NCI-H2227 treated with DMSO at 0.1 percent for 48 hours (cell line): Measurements from ENCODE around the gene GLIPR2.
"Not testable (repeated sequence)": the region's sequence is repeated elsewhere in the genome, so short reads cannot be mapped to it uniquely, and the experiment has no call there.

Source experiments
- DNase-seq: peaks from one replicate; lab custom pipeline; 2025; lab: John Stamatoyannopoulos, UW

GLIPR2 gene

DNA sequence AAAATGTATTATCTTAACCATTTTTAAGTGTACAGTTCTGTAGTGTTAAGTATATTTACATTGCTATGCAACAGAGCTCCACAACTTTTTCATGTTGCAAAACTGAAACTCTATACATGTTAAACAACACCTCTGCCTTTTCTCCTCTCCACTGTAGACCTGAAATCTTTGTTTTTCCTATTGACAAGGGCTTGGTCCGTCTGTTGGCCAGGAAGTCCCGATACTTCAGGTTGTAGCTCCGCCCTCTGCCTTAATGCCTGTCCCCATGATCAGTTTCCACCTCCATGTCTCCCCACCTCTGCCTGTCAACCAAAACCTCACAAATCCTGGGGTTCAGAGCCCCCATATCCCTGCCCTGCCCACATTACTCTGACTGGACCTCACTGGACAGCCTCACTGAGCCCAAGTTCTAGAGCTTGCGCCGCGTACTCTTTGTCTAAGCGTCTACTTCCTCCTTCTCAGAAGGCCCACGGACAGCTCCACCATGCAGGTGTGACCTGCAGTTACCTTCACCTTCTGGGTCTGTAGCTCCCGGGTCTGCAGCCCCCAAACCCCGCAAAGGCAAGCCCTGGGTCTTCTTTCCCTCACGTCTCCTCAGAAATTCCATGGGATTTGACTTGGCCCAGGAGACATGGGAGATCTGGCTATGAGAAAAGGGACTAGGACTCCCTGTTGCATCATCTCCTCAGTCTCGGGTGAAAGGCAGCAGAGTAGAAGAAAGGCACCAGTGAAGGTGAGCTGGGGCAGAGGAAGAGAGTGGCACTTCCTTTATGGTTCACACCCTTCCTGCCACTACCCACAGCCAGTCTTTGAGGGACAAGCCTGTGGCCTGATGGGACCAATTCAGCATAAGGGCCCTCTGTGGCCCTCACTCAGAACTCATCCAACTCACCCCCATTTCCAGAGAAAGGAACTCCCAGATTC is 8.0 kb downstream of the GLIPR2 start:
- no peak for DNase-seq

- DNase-seq, result no peak
These were observed 9.4 kb downstream of the GLIPR2 start for GRCh38 chr9:36145970-36146369.

GRCh38 chr9:36146651-36147050 is 10.1 kb downstream of the GLIPR2 start:
- DNase-seq, result no peak

GRCh38 chr9:36147441-36148175 is 11.1 kb downstream of the GLIPR2 start:
- DNase-seq, result no peak

- DNase-seq, result no peak
These were observed 11.9 kb downstream of the GLIPR2 start for GRCh38 chr9:36148311-36149051.

DNA sequence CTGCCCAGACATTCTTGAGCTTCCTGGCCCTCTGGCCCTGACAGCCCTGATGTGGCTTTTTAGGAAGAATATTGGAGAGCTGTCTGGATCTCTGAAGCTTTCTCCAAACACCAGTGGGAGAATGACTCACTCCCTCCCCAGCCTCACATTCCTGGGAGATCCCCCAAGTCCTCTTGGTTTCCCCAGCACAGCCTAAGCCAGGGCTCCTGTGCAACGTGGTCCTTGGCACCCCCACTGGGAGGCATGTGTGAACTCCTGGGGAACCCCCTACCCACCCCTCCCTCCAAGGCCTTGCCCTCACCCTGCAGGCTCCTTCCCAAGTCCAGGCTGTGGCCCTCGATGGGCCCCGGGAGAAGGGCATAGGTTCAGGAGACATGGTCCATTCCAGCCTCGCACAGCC is 12.7 kb downstream of the GLIPR2 start:
- DNase-seq, result no peak

DNA sequence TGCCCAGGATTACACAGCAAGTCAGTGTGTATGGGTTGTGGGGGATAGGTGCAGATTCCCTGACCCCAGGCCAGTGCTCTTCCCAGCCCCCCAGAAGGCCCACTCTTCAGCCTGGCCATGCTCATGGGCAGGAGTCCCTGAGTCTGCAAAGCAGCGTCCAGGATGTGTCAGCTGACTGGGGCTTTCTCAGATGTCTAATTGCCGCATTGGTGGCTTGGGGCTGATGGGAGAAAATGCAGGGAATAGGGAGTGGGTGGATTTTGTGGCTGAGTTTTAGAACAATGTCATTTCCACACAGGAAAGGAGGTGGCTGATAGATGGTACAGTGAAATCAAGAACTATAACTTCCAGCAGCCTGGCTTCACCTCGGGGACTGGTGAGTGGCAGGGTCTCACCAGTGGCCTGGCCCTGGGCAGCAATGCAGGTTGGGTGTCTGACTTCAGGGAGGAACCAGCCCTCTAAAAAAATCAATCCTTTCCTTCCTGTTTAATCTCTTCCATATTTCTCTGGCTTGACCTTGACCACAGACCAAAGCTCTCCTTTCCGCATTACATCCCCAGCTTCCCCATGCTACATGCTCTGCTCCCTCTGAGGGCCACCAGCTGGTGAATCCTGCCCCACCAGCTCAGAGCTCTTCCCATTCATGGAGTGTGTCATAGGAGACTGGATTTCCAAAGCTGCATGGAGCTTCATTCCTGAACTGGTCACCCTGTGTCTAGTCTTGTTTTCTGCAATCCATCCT is 14.2 kb downstream of the GLIPR2 start:
- DNase-seq, result no peak

DNA sequence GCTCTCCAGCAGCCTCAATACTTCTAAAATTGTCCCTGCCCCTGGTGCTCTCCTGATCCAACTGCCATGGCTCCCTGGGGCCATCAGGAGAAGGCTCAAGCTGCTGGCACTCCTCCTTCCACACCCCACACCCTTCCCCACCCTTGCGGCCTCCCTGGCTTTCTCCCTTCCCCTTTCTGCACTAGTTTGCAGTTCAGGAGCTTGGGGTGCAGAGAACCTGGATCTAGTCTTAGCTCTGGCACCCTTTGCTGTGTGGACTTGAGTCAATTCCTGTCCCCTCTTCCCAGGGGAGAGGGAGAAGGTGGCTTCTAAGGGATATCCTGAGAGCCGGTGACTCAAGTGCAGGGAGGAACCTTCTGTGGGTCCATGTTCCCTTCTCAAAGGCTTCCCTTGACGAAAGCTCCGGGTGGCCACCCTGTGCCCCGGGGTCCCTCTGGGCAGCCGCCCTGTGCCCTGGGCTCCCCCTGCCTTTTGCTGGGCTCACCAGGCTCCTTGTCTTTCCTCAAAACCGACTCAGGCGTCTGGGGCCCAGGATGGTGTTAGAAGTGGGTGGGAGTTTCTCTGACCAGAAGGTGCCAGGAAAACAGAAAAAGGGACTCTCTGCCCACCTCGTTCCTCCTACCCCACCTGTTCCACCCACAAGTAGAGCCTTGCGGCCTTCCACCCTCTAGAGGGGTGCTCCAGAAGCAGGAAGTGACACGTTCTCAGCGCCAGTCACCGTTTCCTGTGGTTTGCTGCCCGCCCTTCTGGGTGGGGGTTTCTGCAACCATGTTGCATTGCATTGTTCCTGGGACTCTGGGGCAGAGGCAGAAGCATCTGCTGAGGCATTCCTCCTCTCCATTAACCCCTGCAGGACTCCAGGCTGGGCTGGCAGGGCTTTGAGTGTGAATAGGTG is 15.0 kb downstream of the GLIPR2 start:
- DNase-seq, result no peak

DNA sequence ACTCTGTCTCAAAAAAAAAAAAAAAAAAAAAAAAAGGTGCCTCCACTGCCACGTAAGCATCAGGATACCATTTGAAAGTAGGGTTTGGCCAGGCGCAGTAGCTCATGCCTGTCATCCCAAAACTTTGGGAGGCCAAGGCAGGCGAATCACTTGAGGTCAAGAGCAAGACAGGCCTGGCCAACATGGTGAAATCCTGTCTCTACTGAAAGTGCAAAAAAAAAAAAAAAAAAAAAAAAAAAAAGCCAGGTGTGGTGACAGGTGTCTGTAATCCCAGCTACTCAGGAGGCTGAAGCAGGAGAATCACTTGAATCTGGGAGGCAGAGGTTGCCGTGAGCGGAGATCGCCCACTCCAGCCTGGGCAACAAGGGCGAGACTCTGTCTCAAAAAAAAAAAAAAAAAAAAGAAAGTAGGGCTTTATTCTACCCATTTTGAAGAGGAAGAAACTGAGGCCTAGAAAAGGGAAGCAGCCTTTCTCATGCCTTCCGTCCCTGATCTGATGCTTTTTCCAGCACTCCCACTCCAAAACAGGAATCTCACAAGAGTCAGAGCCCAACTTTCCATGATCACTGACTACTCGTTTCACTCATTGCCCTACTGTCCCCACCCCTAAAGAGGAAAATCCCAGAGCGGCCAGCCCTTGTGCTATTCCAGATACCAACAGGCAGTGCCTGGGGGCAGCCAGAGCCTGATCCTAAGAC is 16.4 kb downstream of the GLIPR2 start:
- DNase-seq, result no peak

DNA sequence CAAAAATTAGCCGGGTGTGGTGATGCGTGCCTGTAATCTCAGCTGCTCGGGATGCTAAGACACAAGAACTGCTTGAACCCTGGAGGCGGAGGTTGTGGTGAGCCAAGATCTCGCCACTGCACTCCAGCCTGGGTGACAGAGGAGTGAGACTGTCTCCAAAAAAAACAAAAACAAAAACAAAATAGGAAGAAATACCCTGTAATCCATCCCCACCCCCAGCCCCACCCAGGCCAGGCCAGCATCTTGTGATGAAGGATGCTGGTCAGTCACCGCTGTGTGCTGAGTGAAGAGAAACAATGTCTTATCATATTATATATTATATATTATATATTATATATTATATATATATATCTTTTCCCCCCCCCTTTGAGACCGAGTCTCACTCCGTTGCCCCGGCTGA is 17.2 kb downstream of the GLIPR2 start:
- no peak for DNase-seq

DNA sequence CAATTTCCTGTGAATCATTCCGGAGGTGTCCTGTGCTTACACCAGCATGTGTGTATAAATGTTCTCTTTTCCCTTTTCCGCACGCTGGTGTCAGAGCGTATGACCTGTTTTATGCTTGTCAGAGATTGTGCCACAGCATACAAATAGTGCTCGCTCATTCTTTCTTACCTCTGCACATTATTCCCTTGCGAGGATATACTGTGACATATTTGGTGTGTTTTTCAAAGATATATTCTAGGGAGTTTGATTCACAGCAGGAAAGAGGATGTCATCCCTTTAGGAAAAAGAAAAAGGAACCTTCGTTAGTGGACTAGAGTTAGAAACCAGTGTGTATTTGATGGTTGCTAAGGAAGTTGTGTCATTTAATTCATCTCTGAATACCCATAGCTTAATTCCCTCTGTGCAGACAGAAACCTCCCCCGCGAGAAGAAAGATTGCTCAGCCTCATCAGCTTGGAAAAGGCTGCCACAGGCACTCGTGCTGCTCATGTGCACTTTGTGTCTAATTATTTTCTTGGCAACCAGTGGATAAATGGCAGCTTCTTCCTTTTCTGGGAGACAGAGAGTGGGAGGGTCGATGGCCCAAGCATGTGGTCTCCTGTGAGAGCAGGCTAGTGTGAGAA is 17.9 kb downstream of the GLIPR2 start:
- peak; percentile 49 for DNase-seq

DNA sequence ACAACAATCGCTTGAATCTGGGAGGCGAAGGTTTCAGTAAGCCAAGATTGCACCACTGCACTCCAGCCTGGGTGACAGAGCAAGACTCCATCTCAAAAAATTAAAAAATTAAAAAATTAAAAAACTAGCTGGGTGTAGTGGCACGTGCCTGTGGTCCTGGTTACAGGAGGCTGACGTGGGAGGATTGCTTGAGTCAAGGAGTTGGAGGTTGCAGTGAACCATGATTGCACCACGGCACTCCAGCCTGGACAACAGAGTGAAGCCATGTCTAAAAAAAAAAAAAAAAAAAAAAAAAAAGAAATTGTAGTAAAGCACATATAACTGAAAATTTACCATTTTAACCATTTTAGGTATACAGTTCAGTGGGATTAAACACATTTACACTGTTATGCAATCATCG is 19.6 kb downstream of the GLIPR2 start:
- no peak for DNase-seq

DNA sequence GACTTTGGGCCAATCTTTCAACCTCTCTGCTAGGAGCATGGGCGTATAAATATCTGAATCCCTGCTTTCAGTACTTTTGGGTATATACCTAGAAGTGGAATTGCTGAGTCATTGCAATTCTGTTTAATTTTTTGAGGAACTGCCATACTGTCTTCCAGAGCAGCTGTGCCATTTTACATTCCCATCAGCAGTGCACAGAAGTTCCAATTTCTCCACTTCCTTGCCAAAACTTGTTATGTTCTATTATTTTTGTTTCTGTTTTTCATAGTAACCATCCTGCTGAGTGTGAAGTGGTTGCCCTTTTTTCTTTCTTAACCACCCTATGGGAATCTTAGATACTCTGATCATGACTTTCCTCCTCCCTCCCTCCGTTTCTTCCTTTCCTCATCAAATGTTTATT is 21.6 kb downstream of the GLIPR2 start:
- no peak for DNase-seq

GRCh38 chr9:36158917-36159316 is 22.4 kb downstream of the GLIPR2 start:
- DNase-seq, result no peak

- DNase-seq, result not testable (repeated sequence)
These were observed 23.0 kb downstream of the GLIPR2 start for GRCh38 chr9:36159509-36159908.

DNA sequence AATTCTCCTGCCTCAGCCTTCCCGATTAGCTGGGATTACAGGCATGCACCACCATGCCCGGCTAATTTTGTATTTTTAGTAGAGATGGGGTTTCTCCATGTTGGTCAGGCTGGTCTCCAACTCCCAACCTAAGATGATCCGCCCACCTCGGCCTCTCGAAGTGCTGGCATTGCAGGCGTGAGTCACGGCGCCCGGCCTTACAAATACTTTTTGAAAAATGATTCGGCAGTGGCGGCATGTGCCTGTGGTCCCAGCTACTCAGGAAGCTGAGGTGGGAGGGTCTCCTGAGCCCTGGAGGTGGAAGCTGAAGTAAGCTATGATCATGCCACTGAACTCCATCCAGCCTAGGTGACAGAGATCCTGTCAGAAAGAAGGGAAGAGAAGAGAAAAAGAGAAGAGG is 23.6 kb downstream of the GLIPR2 start:
- not testable (repeated sequence) for DNase-seq

DNA sequence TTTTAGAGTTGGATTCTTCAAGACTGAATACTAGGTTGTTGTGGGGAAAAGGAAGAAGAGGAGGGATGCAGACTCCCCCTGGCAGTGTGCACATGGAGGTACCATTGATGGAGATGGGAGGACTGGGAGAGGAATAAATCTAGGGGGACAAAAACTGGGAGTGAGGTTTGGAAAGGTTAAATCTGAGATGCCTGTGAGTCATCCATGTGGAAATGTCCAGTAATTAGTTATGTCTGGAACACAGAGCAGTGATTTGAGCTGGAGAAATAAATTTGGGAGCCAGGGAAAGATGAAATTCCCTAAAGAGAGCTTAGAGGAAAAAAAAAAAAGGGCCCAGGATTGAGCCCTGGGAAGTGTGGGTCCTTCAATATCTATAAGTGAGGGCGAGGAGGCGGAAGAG is 24.7 kb downstream of the GLIPR2 start:
- DNase-seq, result no peak

- DNase-seq, result no peak
These were observed 25.7 kb downstream of the GLIPR2 start for GRCh38 chr9:36162211-36162738.

- no peak for DNase-seq
These were observed 26.7 kb downstream of the GLIPR2 start for GRCh38 chr9:36163049-36163785.
